Body of pancreas (tissue), 4 donors: ENCODE results near the gene TRUB1. TPM values are rescaled to one million over a fixed set of nuclear protein-coding genes. Genes with fewer than 3 reads are reported as not detected.

Experiments used
- ATAC-seq: fragments of 150-250 bp; one replicate; pipeline ENCODE4 v1.9.1; 2016
- DNase-seq, 4 donors: peaks; one replicate each; pipeline ENCODE4 v3.0.0-alpha.2; 2019
- H3K27ac ChIP-seq, 4 donors: fragments of 200-600 bp; sonication (generic); 1 replicate in 3 of 4; 2 replicates in 1 of 4; pipeline versions ENCODE4 v1.5.1 to v1.6.1; 2016 to 2019; ENCODE audit warnings: mild to moderate bottlenecking in 1 of 4, mixed read lengths in 1 of 4, moderate library complexity in 1 of 4
- H3K27me3 ChIP-seq, 2 donors: fragments of 200-600 bp; sonication (generic); one replicate each; pipeline ENCODE4 v1.6.0; 2016; ENCODE audit warnings: mild to moderate bottlenecking in 1 of 2
- H3K36me3 ChIP-seq, 2 donors: fragments of 200-600 bp; sonication (generic); replicated peaks in 1 of 2; 2 replicates each; pipeline ENCODE4 v1.5.1; 2016; ENCODE audit warnings: low read depth in 2 of 2; ENCODE audit not compliant: insufficient read depth in 1 of 2
- H3K4me1 ChIP-seq: fragments of 200-600 bp; sonication (generic); one replicate; pipeline ENCODE4 v1.6.0; 2016
- H3K4me3 ChIP-seq, 2 donors: fragments of 200-600 bp; sonication (generic); 1 replicate in 1 of 2; 2 replicates in 1 of 2; pipeline ENCODE4 v1.5.1; 2016 to 2019
- H3K9me3 ChIP-seq, 3 donors: fragments of 200-600 bp; sonication (generic); 1 replicate in 2 of 3; 2 replicates in 1 of 3; pipeline ENCODE4 v1.5.1; 2016
- CTCF ChIP-seq, 7 experiments: fragments of 450-650 bp in 4 of 7; fragments of 200-600 bp in 3 of 7; sonication (generic) in 3 of 7; IDR thresholded peaks; one replicate each; pipeline ENCODE4 v1.5.1; 2016 to 2019; ENCODE audit warnings: antibody characterized with exemption in 7 of 7
- POLR2A ChIP-seq, 3 donors: fragments of 450-650 bp; IDR thresholded peaks; one replicate each; pipeline ENCODE4 v1.6.1; 2016; ENCODE audit warnings: antibody characterized with exemption in 3 of 3, mild to moderate bottlenecking in 2 of 3
- WGBS, 2 donors: methylation state at CpG; one replicate each; pipeline ENCODE4 v1.1.5; 2017; 5-methylcytosine and 5-hydroxymethylcytosine counted together
- intact Hi-C: fragments of 100-400 bp; cut with DNase I; formaldehyde crosslinking; loops from one replicate; pipeline ENCODE4 v1.15.1; 2023
- total RNA-seq, 2 donors: library from RNA; depleted of rRNA; stranded (reverse); fragments of >200 nt; gene quantifications; one replicate each; pipeline ENCODE4 v1.1.0, GENCODE V29; 2016

TRUB1 gene
- total RNA-seq, 2 donors from 2014 or later = 12.2 to 38.2 TPM

GRCh38 chr10:114938856-114939193, 830 bp downstream of the TRUB1 start:
- intact Hi-C loops = no loop called here
- ATAC-seq = no peak
- peak overlapping the region; percentile 94 to 97 for H3K4me3 ChIP-seq
- peaks cover 21% of the 10 kb centered on the region for H3K4me1 ChIP-seq
- 9 to 28% methylated on average over 5 of the region's 5 CpGs for WGBS, 2 donors
- DNase-seq = no peak
- H3K9me3 ChIP-seq = no peaks in the 10 kb centered on the region
- H3K36me3 ChIP-seq = no peaks in the 10 kb centered on the region
- no peaks in the 10 kb centered on the region for H3K27me3 ChIP-seq
- peak overlapping the region in 3 of 4 donors; percentile 78 to 91 (median 90) for H3K27ac ChIP-seq
- TF ChIP-seq CTCF (IDR thresholded peaks at IDR 0.05) (no peak), POLR2A (IDR thresholded peaks at IDR 0.05) (no peak)

GRCh38 chr10:114940735-114941134, 2.7 kb downstream of the TRUB1 start:
- TF ChIP-seq CTCF (IDR thresholded peaks at IDR 0.05) (no peak), POLR2A (IDR thresholded peaks at IDR 0.05) (no peak)
- H3K27ac ChIP-seq = no peak overlapping the region
- DNase-seq = no peak
- no peaks in the 10 kb centered on the region for H3K27me3 ChIP-seq
- intact Hi-C loops = no loop called here
- no peak for ATAC-seq
- 58 to 63% methylated on average over 4 of the region's 4 CpGs for WGBS, 2 donors
- H3K36me3 ChIP-seq = peaks cover 1 to 4% of the 10 kb centered on the region in 2 donors
- H3K4me3 ChIP-seq = no peak overlapping the region
- H3K4me1 ChIP-seq = peaks cover 21% of the 10 kb centered on the region
- no peaks in the 10 kb centered on the region for H3K9me3 ChIP-seq

- WGBS, 2 donors = 83 to 92% methylated on average over 5 of the region's 5 CpGs
- peaks cover 1 to 4% of the 10 kb centered on the region in 2 donors for H3K36me3 ChIP-seq
These were observed 5.0 kb downstream of the TRUB1 start for GRCh38 chr10:114943000-114943399.

GRCh38 chr10:114953047-114953446, 15.1 kb downstream of the TRUB1 start:
- H3K4me1 ChIP-seq = no peaks in the 10 kb centered on the region
- DNase-seq (no peak), ATAC-seq (no peak)
- no peaks in the 10 kb centered on the region for H3K36me3 ChIP-seq
- no peak overlapping the region for H3K4me3 ChIP-seq
- H3K27me3 ChIP-seq = no peaks in the 10 kb centered on the region
- 89 to 90% methylated on average over 4 of the region's 4 CpGs for WGBS, 2 donors
- H3K27ac ChIP-seq = no peak overlapping the region
- intact Hi-C loops = no loop called here
- no peaks in the 10 kb centered on the region for H3K9me3 ChIP-seq
- TF ChIP-seq POLR2A (IDR thresholded peaks at IDR 0.05) (no peak), CTCF (IDR thresholded peaks at IDR 0.05) (no peak)

More at GRCh38 chr10:114943000-114943399, 5.0 kb downstream of the TRUB1 start:
- intact Hi-C loops = no loop called here
- H3K9me3 ChIP-seq = no peaks in the 10 kb centered on the region
- H3K27ac ChIP-seq = no peak overlapping the region
- H3K27me3 ChIP-seq = no peaks in the 10 kb centered on the region
- no peak for ATAC-seq
- DNase-seq = no peak
- TF ChIP-seq POLR2A (IDR thresholded peaks at IDR 0.05) (no peak), CTCF (IDR thresholded peaks at IDR 0.05) (no peak)
- peaks cover 21% of the 10 kb centered on the region for H3K4me1 ChIP-seq
- H3K4me3 ChIP-seq = no peak overlapping the region

- WGBS, 2 donors = 96 to 97% methylated on average over 4 of the region's 4 CpGs
- TF ChIP-seq CTCF (IDR thresholded peaks at IDR 0.05) (no peak), POLR2A (IDR thresholded peaks at IDR 0.05) (no peak)
- ATAC-seq (no peak), DNase-seq (no peak)
- H3K27ac ChIP-seq = no peak overlapping the region
- H3K27me3 ChIP-seq = no peaks in the 10 kb centered on the region
- no peak overlapping the region for H3K4me3 ChIP-seq
- H3K4me1 ChIP-seq = no peaks in the 10 kb centered on the region
- intact Hi-C loops = no loop called here
- H3K36me3 ChIP-seq = no peaks in the 10 kb centered on the region
- H3K9me3 ChIP-seq = no peaks in the 10 kb centered on the region
These were observed 18.0 kb downstream of the TRUB1 start for GRCh38 chr10:114955984-114956383.
